ENCODE measurements around the gene TRMT10B.
"Not testable (repeated sequence)": the region's sequence is repeated elsewhere in the genome, so short reads cannot be mapped to it uniquely, and the experiment has no call there.

Gene TRMT10B

GRCh38 chr9:37751704-37752103 is 1.9 kb upstream of the TRMT10B start:
- not testable (repeated sequence) for DNase-seq

- not testable (repeated sequence) for DNase-seq
Measured at GRCh38 chr9:37752112-37752511, 1.5 kb upstream of the TRMT10B start.

GRCh38 chr9:37752642-37753488 is 740 bp upstream of the TRMT10B start:
- no peak for DNase-seq

GRCh38 chr9:37758747-37759146 is 5.1 kb downstream of the TRMT10B start:
- no peak for DNase-seq

- DNase-seq = peak; percentile 54
Measured at GRCh38 chr9:37760416-37761161, 7.0 kb downstream of the TRMT10B start.

GRCh38 chr9:37761511-37761910 is 7.9 kb downstream of the TRMT10B start:
- peak; percentile 45 for DNase-seq

- DNase-seq = not testable (repeated sequence)
Measured at GRCh38 chr9:37765263-37765662, 11.7 kb downstream of the TRMT10B start.

- no peak for DNase-seq
Measured at GRCh38 chr9:37769306-37769705, 15.7 kb downstream of the TRMT10B start.

- DNase-seq = no peak
Measured at GRCh38 chr9:37769995-37770394, 16.4 kb downstream of the TRMT10B start.

GRCh38 chr9:37775216-37775919 is 21.8 kb downstream of the TRMT10B start:
- DNase-seq = no peak

GRCh38 chr9:37776328-37776727 is 22.7 kb downstream of the TRMT10B start:
- DNase-seq = peak; percentile 5

- no peak for DNase-seq
Measured at GRCh38 chr9:37778534-37778933, 24.9 kb downstream of the TRMT10B start.

- DNase-seq = no peak
Measured at GRCh38 chr9:37784291-37784615, 30.6 kb downstream of the TRMT10B start.

GRCh38 chr9:37784616-37785483 is 31.2 kb downstream of the TRMT10B start, which contains the start of gene EXOSC3:
EXOSC3 (minus strand) TSS chr9:37785064; CDS start chr9:37785044, 20 bp downstream.
- peak; percentile 91 for DNase-seq

GRCh38 chr9:37787059-37787458 is 33.5 kb downstream of the TRMT10B start:
- DNase-seq = no peak

GRCh38 chr9:37788332-37788731 is 34.7 kb downstream of the TRMT10B start:
- no peak for DNase-seq

GRCh38 chr9:37790096-37790495 is 36.5 kb downstream of the TRMT10B start:
- no peak for DNase-seq

- no peak for DNase-seq
Measured at GRCh38 chr9:37792122-37792521, 38.5 kb downstream of the TRMT10B start.

GRCh38 chr9:37796232-37796631 is 42.6 kb downstream of the TRMT10B start:
- DNase-seq = no peak

- no peak for DNase-seq
Measured at GRCh38 chr9:37798677-37799076, 45.1 kb downstream of the TRMT10B start.

- DNase-seq = peak; percentile 85
Measured at GRCh38 chr9:37800631-37801286, 47.2 kb downstream of the TRMT10B start, which contains the start of gene DCAF10. DCAF10 (plus strand) TSS chr9:37800797; CDS start chr9:37800867, 70 bp downstream.

Measured in fibroblast of skin of scalp (primary cell).